H9 (cell line): ENCODE results near the gene GYPB. TPM values are rescaled to one million over a fixed set of nuclear protein-coding genes. Genes with fewer than 3 reads are reported as not detected.

Experiments used
- DNase-seq: peaks from one replicate; pipeline ENCODE4 v3.0.0-alpha.2; 2017
- H2AFZ ChIP-seq: one replicate; pipeline ENCODE4 v1.6.1; 2013; ENCODE audit warnings: mild to moderate bottlenecking, low read length, control low read depth, moderate library complexity
- H2AK5ac ChIP-seq: 2 replicates; pipeline ENCODE4 v1.6.1; 2013; ENCODE audit warnings: low read length, control low read depth, mixed read lengths; ENCODE audit not compliant: insufficient read length
- H2BK120ac ChIP-seq: one replicate; pipeline ENCODE4 v1.6.1; 2013; ENCODE audit warnings: low read depth, mild to moderate bottlenecking, low read length, control low read depth, inconsistent platforms; ENCODE audit not compliant: poor library complexity, severe bottlenecking
- H2BK12ac ChIP-seq: 2 replicates; pipeline ENCODE4 v1.6.1; 2013; ENCODE audit warnings: low read length, control low read depth, mixed read lengths, low read depth; ENCODE audit not compliant: insufficient read length
- H2BK15ac ChIP-seq: 2 replicates; pipeline ENCODE4 v1.6.1; 2013; ENCODE audit warnings: low read depth, low read length, control low read depth
- H2BK20ac ChIP-seq: one replicate; pipeline ENCODE4 v1.6.1; 2013; ENCODE audit warnings: low read depth, mild to moderate bottlenecking, low read length, control low read depth, inconsistent platforms; ENCODE audit not compliant: poor library complexity, severe bottlenecking
- H2BK5ac ChIP-seq: 2 replicates; pipeline ENCODE4 v1.6.1; 2013; ENCODE audit warnings: low read length, control low read depth, mixed read lengths; ENCODE audit not compliant: insufficient read length
- H3K14ac ChIP-seq: 2 replicates; pipeline ENCODE4 v1.6.1; 2013; ENCODE audit warnings: low read length, control low read depth; ENCODE audit not compliant: insufficient read depth
- H3K18ac ChIP-seq: 2 replicates; pipeline ENCODE4 v1.6.1; 2013; ENCODE audit warnings: low read depth, mild to moderate bottlenecking, mixed read lengths, low read length, control low read depth; ENCODE audit not compliant: insufficient read length
- H3K23ac ChIP-seq: 2 replicates; pipeline ENCODE4 v1.6.1; 2013; ENCODE audit warnings: low read length, control low read depth, mixed read lengths, low read depth; ENCODE audit not compliant: insufficient read length
- H3K23me2 ChIP-seq: 2 replicates; pipeline ENCODE4 v1.6.1; 2013; ENCODE audit warnings: low read depth, mild to moderate bottlenecking, mixed read lengths, low read length, control low read depth; ENCODE audit not compliant: insufficient read length, poor library complexity, severe bottlenecking
- H3K27ac ChIP-seq: 2 replicates; pipeline ENCODE4 v1.5.1; 2013; ENCODE audit warnings: low read length, control low read depth, mixed read lengths, low read depth; ENCODE audit not compliant: insufficient read length
- H3K27me3 ChIP-seq: 2 replicates; pipeline ENCODE4 v1.6.1; 2013; ENCODE audit warnings: low read length, control low read depth, inconsistent platforms; ENCODE audit not compliant: insufficient read depth
- H3K4ac ChIP-seq: 2 replicates; pipeline ENCODE4 v1.6.1; 2013; ENCODE audit warnings: low read depth, mild to moderate bottlenecking, control low read depth, inconsistent platforms, low read length, moderate library complexity
- H3K4me1 ChIP-seq: 2 replicates; pipeline ENCODE4 v1.6.1; 2013; ENCODE audit warnings: low read length, control low read depth, inconsistent platforms; ENCODE audit not compliant: insufficient read depth
- H3K4me2 ChIP-seq: 2 replicates; pipeline ENCODE4 v1.6.1; 2013; ENCODE audit warnings: low read length, control low read depth, mixed read lengths; ENCODE audit not compliant: insufficient read length, insufficient read depth
- H3K56ac ChIP-seq: 2 replicates; pipeline ENCODE4 v1.6.1; 2013; ENCODE audit warnings: low read depth, mild to moderate bottlenecking, mixed read lengths, low read length, control low read depth; ENCODE audit not compliant: insufficient read length
- H3K79me1 ChIP-seq: 2 replicates; pipeline ENCODE4 v1.6.1; 2013; ENCODE audit warnings: low read depth, mild to moderate bottlenecking, moderate library complexity, low read length, control low read depth, inconsistent platforms; ENCODE audit not compliant: insufficient read depth, poor library complexity, severe bottlenecking
- H3K79me2 ChIP-seq: 2 replicates; pipeline ENCODE4 v1.6.1; 2013; ENCODE audit warnings: low read length, control low read depth, inconsistent platforms; ENCODE audit not compliant: insufficient read depth
- H3K9ac ChIP-seq: 2 replicates; pipeline ENCODE4 v1.6.1; 2013; ENCODE audit warnings: low read length, control low read depth, mixed read lengths; ENCODE audit not compliant: insufficient read length; ENCODE audit errors: extremely low read depth
- H3K9me3 ChIP-seq: one replicate; pipeline ENCODE4 v1.6.1; 2013; ENCODE audit warnings: low read depth, low read length, inconsistent platforms; ENCODE audit not compliant: control insufficient read depth
- H3T11ph ChIP-seq: one replicate; pipeline ENCODE4 v1.6.1; 2013; ENCODE audit warnings: mild to moderate bottlenecking, low read length, control low read depth, inconsistent platforms
- H4K20me1 ChIP-seq: one replicate; pipeline ENCODE4 v1.6.1; 2013; ENCODE audit not compliant: control insufficient read depth, insufficient read length, insufficient read depth
- H4K5ac ChIP-seq: 2 replicates; pipeline ENCODE4 v1.6.1; 2013; ENCODE audit warnings: low read depth, mild to moderate bottlenecking, mixed read lengths, low read length, control low read depth; ENCODE audit not compliant: insufficient read length
- H4K8ac ChIP-seq: replicated peaks from 2 replicates; pipeline ENCODE4 v1.6.1; 2013; ENCODE audit warnings: low read length, control low read depth, mixed read lengths, low read depth; ENCODE audit not compliant: insufficient read length
- H4K91ac ChIP-seq: 2 replicates; pipeline ENCODE4 v1.6.1; 2013; ENCODE audit warnings: low read depth, mild to moderate bottlenecking, moderate library complexity, mixed read lengths, low read length, control low read depth; ENCODE audit not compliant: insufficient read length
- H3K27ac Mint-ChIP-seq, 3 experiments: 2 replicates in 2 of 3; 3 replicates in 1 of 3; pipeline ENCODE4 v1.8.0; 2020 to 2021; ENCODE audit warnings: mixed read lengths in 3 of 3, mild to moderate bottlenecking in 1 of 3, moderate library complexity in 1 of 3
- H3K27me3 Mint-ChIP-seq: 2 replicates; pipeline ENCODE4 v1.8.0; 2021; ENCODE audit warnings: low read depth, mild to moderate bottlenecking, moderate library complexity, mixed read lengths
- H3K36me3 Mint-ChIP-seq, 3 experiments: 2 replicates in 2 of 3; 3 replicates in 1 of 3; pipeline ENCODE4 v1.8.0; 2020 to 2021; ENCODE audit warnings: low read depth in 3 of 3, mixed read lengths in 3 of 3; ENCODE audit not compliant: insufficient read depth in 1 of 3
- H3K4me1 Mint-ChIP-seq, 2 experiments: 2 replicates each; pipeline ENCODE4 v1.8.0; 2020; ENCODE audit warnings: mixed read lengths in 2 of 2
- H3K4me3 Mint-ChIP-seq, 2 experiments: 2 replicates in 1 of 2; 3 replicates in 1 of 2; pipeline ENCODE4 v1.8.0; 2020 to 2021; ENCODE audit warnings: mild to moderate bottlenecking in 2 of 2, mixed read lengths in 2 of 2, moderate library complexity in 1 of 2
- H3K9me3 Mint-ChIP-seq, 2 experiments: 2 replicates in 1 of 2; 3 replicates in 1 of 2; pipeline ENCODE4 v1.8.0; 2020; ENCODE audit warnings: mild to moderate bottlenecking in 2 of 2, mixed read lengths in 2 of 2, moderate library complexity in 1 of 2
- CTCF ChIP-seq: fragments of 200-600 bp; sonication (generic); conservative IDR thresholded peaks from 3 replicates; pipeline ENCODE4 v1.8.0; 2021; ENCODE audit warnings: antibody characterized with exemption, mild to moderate bottlenecking
- WGBS: extraction: QIAGEN DNeasy Blood & Tissue Kit; methylation state at CpG from one replicate; pipeline ENCODE4 v1.1.7; 2013; ENCODE audit warnings: missing lambda C conversion rate, low lambda C conversion rate, mixed read lengths; ENCODE audit not compliant: insufficient read length; ENCODE audit errors: extremely low coverage; 5-methylcytosine and 5-hydroxymethylcytosine counted together
- total RNA-seq: library from RNA; stranded (reverse); gene quantifications from 2 replicates; pipeline ENCODE4 v1.2.1, GENCODE V29; 2021

The GYPB gene
- total RNA-seq, 1 experiment from 2014 or later: not detected

GRCh38 chr4:143986180-143986579, 33.0 kb downstream of the GYPB start:
- H3T11ph ChIP-seq: no peak overlapping the region
- H4K5ac ChIP-seq: no peak overlapping the region
- H3K14ac ChIP-seq: no peak overlapping the region
- H2BK5ac ChIP-seq: no peak overlapping the region
- no peak overlapping the region for H2BK15ac ChIP-seq
- Mint-ChIP-seq H3K36me3 (peaks cover 7 to 10% (median 7%) of the 10 kb centered on the region in 3 experiments), H3K9me3 (peaks cover 0 to 5% of the 10 kb centered on the region in 2 experiments; a peak in 3 of 5 replicates), H3K27ac (peak overlapping the region; percentile 86 to 95 (median 94)), H3K4me3 (no peak overlapping the region; a peak in 1 of 5 replicates), H3K27me3 (no peaks in the 10 kb centered on the region), H3K4me1 (peaks cover 35% of the 10 kb centered on the region in 2 experiments)
- H3K23ac ChIP-seq: no peak overlapping the region
- H4K8ac ChIP-seq: no peak overlapping the region
- H3K4ac ChIP-seq: no peak overlapping the region
- H2AK5ac ChIP-seq: no peak overlapping the region
- no peaks in the 10 kb centered on the region for H3K4me1 ChIP-seq
- no peak overlapping the region for H4K91ac ChIP-seq
- no peak overlapping the region for H3K9ac ChIP-seq
- peak overlapping the region; percentile 48 for H2BK120ac ChIP-seq
- H2AFZ ChIP-seq: no peak overlapping the region
- H3K4me2 ChIP-seq: no peak overlapping the region
- no peaks in the 10 kb centered on the region for H3K23me2 ChIP-seq
- H2BK12ac ChIP-seq: no peak overlapping the region
- H3K9me3 ChIP-seq: no peaks in the 10 kb centered on the region
- TF ChIP-seq CTCF: no peak
- H3K27ac ChIP-seq: peak overlapping the region; percentile 45
- H4K20me1 ChIP-seq: no peaks in the 10 kb centered on the region
- H3K56ac ChIP-seq: no peak overlapping the region
- H3K18ac ChIP-seq: no peak overlapping the region
- no peak overlapping the region for H2BK20ac ChIP-seq
- WGBS: no CpG with 5 or more reads among the region's 1 CpG
- H3K27me3 ChIP-seq: no peaks in the 10 kb centered on the region
- DNase-seq: peak; percentile 40
- H3K79me1 ChIP-seq: no peaks in the 10 kb centered on the region
- H3K79me2 ChIP-seq: no peaks in the 10 kb centered on the region
